Activated CD4-positive, alpha-beta T cell treated with anti-CD3 and anti-CD28 coated beads, Interleukin-2, amount 50 U/mL, for 4 hours (primary cell): ENCODE results near the gene UGT2B15.
"Not testable (repeated sequence)": the region's sequence is repeated elsewhere in the genome, so short reads cannot be mapped to it uniquely, and the experiment has no call there.

Experiments
- DNase-seq, 2 experiments: peaks; one replicate each; pipeline ENCODE4 v3.0.0-alpha.2; 2020

UGT2B15 gene

GRCh38 chr4:68655764-68656444 lies 14.5 kb downstream of the UGT2B15 start:
- DNase-seq = no peak

GRCh38 chr4:68654946-68655721 lies 15.3 kb downstream of the UGT2B15 start:
- DNase-seq = no peak

GRCh38 chr4:68651932-68652331 lies 18.5 kb downstream of the UGT2B15 start:
- DNase-seq = no peak

GRCh38 chr4:68630371-68630770 lies 40.1 kb downstream of the UGT2B15 start:
- DNase-seq = no peak

GRCh38 chr4:68622731-68623130 lies 47.7 kb downstream of the UGT2B15 start:
- DNase-seq = not testable (repeated sequence)

- DNase-seq = no peak
These were observed 53.3 kb downstream of the UGT2B15 start for GRCh38 chr4:68617003-68617698.

GRCh38 chr4:68615699-68616422 lies 54.6 kb downstream of the UGT2B15 start:
- no peak for DNase-seq

- DNase-seq = no peak
These were observed 56.7 kb downstream of the UGT2B15 start for GRCh38 chr4:68613752-68614151.

- no peak for DNase-seq
These were observed 64.2 kb downstream of the UGT2B15 start for GRCh38 chr4:68606240-68606639.

- no peak for DNase-seq
These were observed 71.3 kb downstream of the UGT2B15 start for GRCh38 chr4:68599150-68599549.

- DNase-seq = no peak
These were observed 73.0 kb downstream of the UGT2B15 start for GRCh38 chr4:68597482-68597881.
